ENCODE data around the gene CUL4A.

GRCh38 chr13:113239986-113240385, 30.6 kb downstream of the CUL4A start:
- TF ChIP-seq POLR2A (IDR thresholded peaks at IDR 0.05) (no peak), CTCF (IDR thresholded peaks at IDR 0.05) (no peak)
